Astrocyte (in vitro differentiated cells and primary cell): Measurements from ENCODE around the gene ARAP1. TPM values are rescaled to one million over a fixed set of nuclear protein-coding genes. Genes with fewer than 3 reads are reported as not detected.

ENCODE experiments used
- DNase-seq: peaks from one replicate; pipeline ENCODE4 v3.0.0-alpha.2; 2010; ENCODE audit warnings: low read depth
- FAIRE-seq: peaks from 2 replicates; lab custom pipeline; 2011; peaks lifted over from hg19 to GRCh38; lab: Jason Lieb, UNC
- H2AFZ ChIP-seq: 2 replicates; pipeline ENCODE4 v1.6.0; 2012; ENCODE audit warnings: low read depth, low read length, inconsistent platforms
- H3K27ac ChIP-seq: 2 replicates; pipeline ENCODE4 v1.5.1; 2011; ENCODE audit warnings: low read depth, low read length, inconsistent platforms
- H3K27me3 ChIP-seq: 2 replicates; pipeline ENCODE4 v1.6.0; 2011; ENCODE audit warnings: low read length, inconsistent platforms; ENCODE audit not compliant: insufficient read depth
- H3K36me3 ChIP-seq: 2 replicates; pipeline ENCODE4 v1.5.1; 2011; ENCODE audit warnings: low read length, inconsistent platforms; ENCODE audit not compliant: insufficient read depth
- H3K4me1 ChIP-seq: 2 replicates; pipeline ENCODE4 v1.5.1; 2011; ENCODE audit warnings: low read length, inconsistent platforms; ENCODE audit not compliant: insufficient read depth
- H3K4me2 ChIP-seq: 2 replicates; pipeline ENCODE4 v1.6.0; 2012; ENCODE audit warnings: low read length, inconsistent platforms
- H3K4me3 ChIP-seq: 2 replicates; pipeline ENCODE4 v1.5.1; 2011; ENCODE audit warnings: low read depth, mild to moderate bottlenecking, low read length, inconsistent platforms; ENCODE audit not compliant: insufficient read depth
- H3K79me2 ChIP-seq: 2 replicates; pipeline ENCODE4 v1.6.0; 2012; ENCODE audit warnings: mild to moderate bottlenecking, low read length, inconsistent platforms; ENCODE audit not compliant: insufficient read depth
- H3K9ac ChIP-seq: 2 replicates; pipeline ENCODE4 v1.6.0; 2012; ENCODE audit warnings: mild to moderate bottlenecking, low read length, inconsistent platforms
- H3K9me3 ChIP-seq: 2 replicates; pipeline ENCODE4 v1.5.1; 2012; ENCODE audit warnings: low read depth, mild to moderate bottlenecking, low read length, inconsistent platforms; ENCODE audit not compliant: insufficient read depth
- H4K20me1 ChIP-seq: 2 replicates; pipeline ENCODE4 v1.6.0; 2012; ENCODE audit warnings: low read length, inconsistent platforms; ENCODE audit not compliant: insufficient read depth
- H3K27ac Mint-ChIP-seq: one replicate; pipeline ENCODE4 v1.8.0; 2021; ENCODE audit warnings: mild to moderate bottlenecking, mixed read lengths; ENCODE audit not compliant: unreplicated experiment
- H3K27me3 Mint-ChIP-seq: one replicate; pipeline ENCODE4 v1.8.0; 2021; ENCODE audit warnings: low read depth, mixed read lengths; ENCODE audit not compliant: unreplicated experiment
- H3K36me3 Mint-ChIP-seq: one replicate; pipeline ENCODE4 v1.8.0; 2021; ENCODE audit warnings: low read depth, mixed read lengths; ENCODE audit not compliant: unreplicated experiment
- H3K4me1 Mint-ChIP-seq: one replicate; pipeline ENCODE4 v1.8.0; 2021; ENCODE audit warnings: low read depth, mixed read lengths; ENCODE audit not compliant: unreplicated experiment
- H3K4me3 Mint-ChIP-seq: one replicate; pipeline ENCODE4 v1.8.0; 2021; ENCODE audit warnings: mild to moderate bottlenecking, moderate library complexity, mixed read lengths; ENCODE audit not compliant: unreplicated experiment
- H3K9me3 Mint-ChIP-seq: one replicate; pipeline ENCODE4 v1.8.0; 2021; ENCODE audit warnings: mild to moderate bottlenecking, mixed read lengths; ENCODE audit not compliant: unreplicated experiment
- EZH2 ChIP-seq: IDR thresholded peaks from 2 replicates; pipeline ENCODE4 v1.6.1; 2012; ENCODE audit warnings: mild to moderate bottlenecking, low read length, inconsistent platforms; ENCODE audit not compliant: insufficient read depth
- total RNA-seq: library from RNA; stranded (reverse); gene quantifications from 2 replicates; pipeline ENCODE4 v1.2.1, GENCODE V29; 2021
- TF ChIP-seq, protein P1 (sequence below): IDR thresholded peaks from 2 replicates; pipeline ENCODE4 v1.5.1; 2011; ENCODE audit warnings: low read depth, mild to moderate bottlenecking, inconsistent platforms, low read length, moderate library complexity; ENCODE audit not compliant: insufficient read depth

Gene ARAP1
- total RNA-seq, 1 donor from 2014 or later, result 31.9 TPM

DNA sequence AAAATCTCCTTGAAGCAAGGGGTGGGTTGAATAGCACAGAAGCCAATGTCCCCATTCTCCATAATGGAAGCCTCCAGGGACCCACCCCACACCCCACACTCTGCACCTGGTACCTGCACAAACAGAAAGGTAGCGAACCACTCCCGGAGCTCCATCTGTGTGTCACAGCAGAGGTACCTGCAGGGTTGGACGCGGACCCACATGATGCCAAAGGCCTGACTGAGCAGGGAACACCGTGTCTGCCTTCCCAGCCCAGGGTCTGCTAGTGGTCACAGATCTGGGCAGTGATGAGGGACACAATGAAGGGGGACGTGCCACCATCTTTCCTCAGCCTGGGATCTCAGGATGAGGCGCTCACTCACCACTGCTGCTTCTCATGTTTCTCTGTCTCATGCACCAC lies 64.9 kb downstream of the ARAP1 start:
- Mint-ChIP-seq H3K9me3 (no peaks in the 10 kb centered on the region), H3K27ac (no peak overlapping the region), H3K36me3 (peaks cover 30% of the 10 kb centered on the region), H3K27me3 (no peaks in the 10 kb centered on the region), H3K4me1 (peaks cover 22% of the 10 kb centered on the region), H3K4me3 (no peak overlapping the region)
- Histone ChIP-seq H3K9me3 (no peaks in the 10 kb centered on the region), H3K27me3 (no peaks in the 10 kb centered on the region), H3K27ac (no peak overlapping the region), H2AFZ (no peak overlapping the region), H3K79me2 (no peaks in the 10 kb centered on the region), H4K20me1 (peaks cover 49% of the 10 kb centered on the region), H3K4me3 (no peak overlapping the region), H3K36me3 (no peaks in the 10 kb centered on the region), H3K9ac (no peak overlapping the region), H3K4me2 (no peak overlapping the region), H3K4me1 (no peaks in the 10 kb centered on the region)
- FAIRE-seq (no peak), DNase-seq (no peak)
- no peak for TF ChIP-seq EZH2
- TF ChIP-seq, protein P1, sequence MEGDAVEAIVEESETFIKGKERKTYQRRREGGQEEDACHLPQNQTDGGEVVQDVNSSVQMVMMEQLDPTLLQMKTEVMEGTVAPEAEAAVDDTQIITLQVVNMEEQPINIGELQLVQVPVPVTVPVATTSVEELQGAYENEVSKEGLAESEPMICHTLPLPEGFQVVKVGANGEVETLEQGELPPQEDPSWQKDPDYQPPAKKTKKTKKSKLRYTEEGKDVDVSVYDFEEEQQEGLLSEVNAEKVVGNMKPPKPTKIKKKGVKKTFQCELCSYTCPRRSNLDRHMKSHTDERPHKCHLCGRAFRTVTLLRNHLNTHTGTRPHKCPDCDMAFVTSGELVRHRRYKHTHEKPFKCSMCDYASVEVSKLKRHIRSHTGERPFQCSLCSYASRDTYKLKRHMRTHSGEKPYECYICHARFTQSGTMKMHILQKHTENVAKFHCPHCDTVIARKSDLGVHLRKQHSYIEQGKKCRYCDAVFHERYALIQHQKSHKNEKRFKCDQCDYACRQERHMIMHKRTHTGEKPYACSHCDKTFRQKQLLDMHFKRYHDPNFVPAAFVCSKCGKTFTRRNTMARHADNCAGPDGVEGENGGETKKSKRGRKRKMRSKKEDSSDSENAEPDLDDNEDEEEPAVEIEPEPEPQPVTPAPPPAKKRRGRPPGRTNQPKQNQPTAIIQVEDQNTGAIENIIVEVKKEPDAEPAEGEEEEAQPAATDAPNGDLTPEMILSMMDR, result no peak

DNA sequence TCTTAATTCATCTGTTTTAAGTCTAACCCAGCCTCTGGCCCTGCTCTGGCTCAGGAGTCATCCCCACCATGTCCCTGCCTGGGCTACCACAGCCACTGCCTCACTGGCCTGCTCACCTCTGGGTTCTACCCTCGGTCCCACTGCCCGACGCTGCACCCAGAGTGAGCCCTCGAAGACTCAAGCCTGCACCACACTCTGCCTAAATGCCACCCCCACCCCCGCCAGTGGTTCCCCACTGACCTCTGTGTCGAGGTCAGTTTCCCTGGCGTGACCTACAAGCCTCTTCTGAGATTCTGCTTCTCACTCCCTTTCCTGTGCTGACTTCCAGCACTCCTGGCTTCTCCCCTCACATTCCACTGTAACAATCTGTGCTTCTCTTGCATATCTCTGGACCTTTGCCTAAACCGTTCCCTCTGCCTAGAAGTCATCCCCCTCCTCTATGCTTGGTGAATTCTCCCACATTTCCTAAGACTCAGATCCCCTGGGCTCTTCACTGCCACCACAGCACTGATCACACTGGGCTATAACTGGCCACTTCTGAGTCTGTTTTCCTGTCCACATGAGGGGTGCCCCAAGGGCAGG lies 65.5 kb downstream of the ARAP1 start:
- DNase-seq (no peak), FAIRE-seq (no peak)
- Histone ChIP-seq H3K27me3 (no peaks in the 10 kb centered on the region), H3K27ac (no peak overlapping the region), H3K4me2 (no peak overlapping the region), H3K9ac (no peak overlapping the region), H3K79me2 (no peaks in the 10 kb centered on the region), H3K9me3 (no peaks in the 10 kb centered on the region), H3K4me1 (no peaks in the 10 kb centered on the region), H3K36me3 (no peaks in the 10 kb centered on the region), H4K20me1 (peaks cover 55% of the 10 kb centered on the region), H2AFZ (no peak overlapping the region), H3K4me3 (no peak overlapping the region)
- Mint-ChIP-seq H3K4me3 (peak overlapping the region; percentile 4), H3K4me1 (peaks cover 23% of the 10 kb centered on the region), H3K9me3 (no peaks in the 10 kb centered on the region), H3K27me3 (no peaks in the 10 kb centered on the region), H3K36me3 (peaks cover 30% of the 10 kb centered on the region), H3K27ac (peak overlapping the region; percentile 81)
- TF ChIP-seq, protein P1, result no peak
- no peak for TF ChIP-seq EZH2
